ENCODE measurements around the gene FANK1.

FANK1 gene

DNA sequence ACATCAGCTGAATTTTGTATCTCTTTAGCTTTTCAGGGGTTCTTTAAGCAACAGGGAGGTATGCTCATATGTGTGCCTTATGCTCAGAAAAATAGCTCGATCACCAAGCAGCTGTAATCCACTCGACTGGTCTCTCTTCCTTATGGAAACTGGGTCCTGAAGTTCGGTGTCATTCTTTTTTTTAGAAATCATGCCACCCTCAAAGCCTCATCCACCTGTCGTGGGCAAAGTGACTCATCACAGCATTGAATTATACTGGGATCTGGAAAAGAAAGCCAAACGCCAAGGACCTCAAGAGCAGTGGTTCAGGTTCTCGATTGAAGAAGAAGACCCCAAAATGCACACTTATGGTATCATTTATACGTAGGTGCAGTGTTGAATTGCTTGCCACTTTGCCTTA is 83.6 kb downstream of the FANK1 start:
- no peak for DNase-seq (ENCODE audit: low read depth)
- no peak overlapping the region for H3K4me3 ChIP-seq (ENCODE audit: low read depth, low read length)
- TF ChIP-seq, protein P1, sequence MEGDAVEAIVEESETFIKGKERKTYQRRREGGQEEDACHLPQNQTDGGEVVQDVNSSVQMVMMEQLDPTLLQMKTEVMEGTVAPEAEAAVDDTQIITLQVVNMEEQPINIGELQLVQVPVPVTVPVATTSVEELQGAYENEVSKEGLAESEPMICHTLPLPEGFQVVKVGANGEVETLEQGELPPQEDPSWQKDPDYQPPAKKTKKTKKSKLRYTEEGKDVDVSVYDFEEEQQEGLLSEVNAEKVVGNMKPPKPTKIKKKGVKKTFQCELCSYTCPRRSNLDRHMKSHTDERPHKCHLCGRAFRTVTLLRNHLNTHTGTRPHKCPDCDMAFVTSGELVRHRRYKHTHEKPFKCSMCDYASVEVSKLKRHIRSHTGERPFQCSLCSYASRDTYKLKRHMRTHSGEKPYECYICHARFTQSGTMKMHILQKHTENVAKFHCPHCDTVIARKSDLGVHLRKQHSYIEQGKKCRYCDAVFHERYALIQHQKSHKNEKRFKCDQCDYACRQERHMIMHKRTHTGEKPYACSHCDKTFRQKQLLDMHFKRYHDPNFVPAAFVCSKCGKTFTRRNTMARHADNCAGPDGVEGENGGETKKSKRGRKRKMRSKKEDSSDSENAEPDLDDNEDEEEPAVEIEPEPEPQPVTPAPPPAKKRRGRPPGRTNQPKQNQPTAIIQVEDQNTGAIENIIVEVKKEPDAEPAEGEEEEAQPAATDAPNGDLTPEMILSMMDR (IDR thresholded peaks at IDR 0.05; ENCODE audit: control insufficient read depth, extremely low read depth, insufficient read depth): no peak

DNA sequence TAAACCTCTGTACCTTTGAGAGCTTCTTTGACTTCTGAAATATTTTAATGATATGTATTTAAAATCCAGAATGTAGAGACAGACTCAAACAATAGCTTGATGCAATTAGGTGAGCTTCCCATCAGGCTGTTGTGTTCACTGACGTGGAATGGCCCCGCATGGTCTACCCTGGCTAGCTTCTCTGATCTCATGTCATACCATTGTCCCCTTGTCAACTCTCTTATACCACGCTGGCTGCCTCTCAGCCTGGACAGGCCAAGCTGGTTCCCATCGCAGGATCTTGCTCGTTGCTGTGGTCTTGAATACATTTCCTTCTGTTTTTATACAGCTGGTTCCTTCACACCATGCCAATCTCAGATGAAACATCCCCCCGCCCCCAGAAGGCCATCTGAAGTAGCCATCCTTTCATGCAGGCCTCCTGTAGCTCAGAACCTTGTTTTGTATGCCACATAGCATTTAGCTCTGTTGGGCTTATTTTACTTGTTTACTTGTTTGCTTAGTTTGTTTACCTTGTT is 84.2 kb downstream of the FANK1 start:
- H3K4me3 ChIP-seq (ENCODE audit: low read depth, low read length): no peak overlapping the region
- TF ChIP-seq, protein P1 (IDR thresholded peaks at IDR 0.05; ENCODE audit: control insufficient read depth, extremely low read depth, insufficient read depth): no peak
- DNase-seq (ENCODE audit: low read depth): no peak

DNA sequence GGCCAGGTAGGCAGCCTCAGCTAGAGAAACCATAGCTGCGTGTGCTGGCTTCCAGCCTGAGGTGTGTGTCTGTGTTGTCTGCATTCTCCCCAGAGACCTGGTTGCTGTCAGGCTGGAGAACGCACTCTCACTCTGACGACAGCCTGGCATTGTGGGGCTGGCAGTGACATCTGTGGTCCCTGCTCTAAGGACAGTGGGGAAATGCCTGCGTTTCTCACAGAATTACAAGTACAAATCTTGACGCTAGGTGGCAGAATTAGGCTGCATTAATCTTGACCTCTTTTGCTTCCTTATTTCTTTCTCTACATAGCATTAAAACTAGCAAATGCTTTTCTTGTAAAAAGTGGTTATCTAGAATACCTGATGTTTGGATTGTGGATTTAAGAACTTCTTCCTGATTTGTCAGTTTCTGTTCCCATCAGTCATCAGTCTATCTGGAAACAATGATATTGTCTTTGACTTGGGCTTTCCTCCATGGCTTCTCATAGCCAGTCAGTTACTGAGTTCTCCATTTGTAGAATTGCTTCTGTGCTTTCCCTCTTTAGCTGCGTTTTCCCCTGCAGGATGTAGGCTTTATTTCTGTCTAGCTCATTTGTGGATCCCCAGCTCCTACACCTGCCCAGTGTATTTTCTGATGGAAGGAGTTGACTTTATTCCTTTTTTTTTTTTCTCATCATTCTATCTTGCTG is 86.0 kb downstream of the FANK1 start:
- no peak overlapping the region for H3K4me3 ChIP-seq (ENCODE audit: low read depth, low read length)
- peak; percentile 40 for DNase-seq (ENCODE audit: low read depth)
- TF ChIP-seq, protein P1 (IDR thresholded peaks at IDR 0.05; ENCODE audit: control insufficient read depth, extremely low read depth, insufficient read depth): peak; percentile 64

DNA sequence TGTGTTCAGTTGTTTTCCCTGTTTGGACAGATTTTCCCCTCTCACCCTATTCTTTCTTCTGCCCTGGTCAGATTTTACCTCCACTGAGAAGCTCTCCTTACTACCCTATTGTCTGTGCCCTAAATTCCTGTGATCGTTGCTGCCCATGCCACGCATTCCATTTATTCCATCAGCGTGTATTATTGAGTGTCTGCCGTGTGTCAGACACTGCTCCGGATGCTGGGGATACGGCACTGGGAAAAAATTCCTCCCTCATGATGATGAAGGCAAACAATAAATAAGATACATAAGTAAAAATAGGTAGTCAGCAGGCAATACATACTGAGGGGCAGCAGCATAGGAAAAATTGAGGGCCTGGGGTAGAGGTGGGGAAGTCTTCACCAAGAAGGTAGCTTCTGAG is 86.8 kb downstream of the FANK1 start:
- TF ChIP-seq, protein P1 (IDR thresholded peaks at IDR 0.05; ENCODE audit: control insufficient read depth, extremely low read depth, insufficient read depth): no peak
- H3K4me3 ChIP-seq (ENCODE audit: low read depth, low read length): no peak overlapping the region
- DNase-seq (ENCODE audit: low read depth): no peak

DNA sequence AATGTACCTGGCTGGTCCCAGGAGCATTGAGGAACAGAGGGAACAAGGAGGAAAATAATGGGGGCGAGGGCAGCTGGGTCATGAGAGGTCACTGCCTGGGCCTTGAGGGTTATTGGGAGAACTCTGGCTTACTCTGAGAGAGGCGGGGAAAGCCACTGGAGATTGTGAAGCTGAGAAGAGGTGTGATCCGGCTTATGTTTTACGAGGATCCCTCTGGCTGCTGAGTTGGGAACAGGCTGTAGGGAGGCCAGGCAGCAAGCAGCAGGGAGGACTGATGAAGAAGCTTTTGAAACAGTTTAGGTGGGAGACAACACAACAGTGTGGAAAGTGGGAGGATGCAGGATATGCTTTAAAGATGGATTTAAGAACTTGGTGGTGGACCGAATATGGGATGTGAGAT is 87.3 kb downstream of the FANK1 start:
- H3K4me3 ChIP-seq (ENCODE audit: low read depth, low read length): no peak overlapping the region
- TF ChIP-seq, protein P1 (IDR thresholded peaks at IDR 0.05; ENCODE audit: control insufficient read depth, extremely low read depth, insufficient read depth): peak; percentile 16; the same call in 1 of the 2 replicates
- no peak for DNase-seq (ENCODE audit: low read depth)

- H3K4me3 ChIP-seq (ENCODE audit: low read depth, low read length): no peak overlapping the region
- TF ChIP-seq, protein P1 (IDR thresholded peaks at IDR 0.05; ENCODE audit: control insufficient read depth, extremely low read depth, insufficient read depth): no peak
- no peak for DNase-seq (ENCODE audit: low read depth)
Observed at GRCh38 chr10:125984346-125984745, 88.0 kb downstream of the FANK1 start.
